WI38 (cell line): Measurements from ENCODE around the gene NCAM2.

Experiments used
- H3K4me3 ChIP-seq: 2 replicates; pipeline ENCODE4 v1.5.1; 2011; ENCODE audit warnings: low read depth, mild to moderate bottlenecking, control low read depth, low read length
- CTCF ChIP-seq: IDR thresholded peaks from 2 replicates; pipeline ENCODE4 v1.5.1; 2012; ENCODE audit warnings: low read depth, mild to moderate bottlenecking, control low read depth, low read length

NCAM2 gene

GRCh38 chr21:21002153-21002552, 3.9 kb downstream of the NCAM2 start:
- no peak overlapping the region for H3K4me3 ChIP-seq
- TF ChIP-seq CTCF, result no peak

- H3K4me3 ChIP-seq, result no peak overlapping the region
- 0 out of 2 replicates have a peak, but pooled peaks have one; percentile 9 for TF ChIP-seq CTCF
Observed at GRCh38 chr21:21003701-21004100, 5.5 kb downstream of the NCAM2 start.

- no peak for TF ChIP-seq CTCF
- H3K4me3 ChIP-seq, result no peak overlapping the region
Observed at GRCh38 chr21:21007606-21008005, 9.4 kb downstream of the NCAM2 start.

GRCh38 chr21:21010228-21010627, 12.0 kb downstream of the NCAM2 start:
- no peak overlapping the region for H3K4me3 ChIP-seq
- no peak for TF ChIP-seq CTCF

- H3K4me3 ChIP-seq, result no peak overlapping the region
- no peak for TF ChIP-seq CTCF
Observed at GRCh38 chr21:21010698-21011097, 12.5 kb downstream of the NCAM2 start.

GRCh38 chr21:21018821-21019220, 20.6 kb downstream of the NCAM2 start:
- H3K4me3 ChIP-seq, result no peak overlapping the region
- TF ChIP-seq CTCF, result no peak

- TF ChIP-seq CTCF, result no peak
- H3K4me3 ChIP-seq, result no peak overlapping the region
Observed at GRCh38 chr21:21019681-21020080, 21.5 kb downstream of the NCAM2 start.
